Activated naive CD4-positive, alpha-beta T cell (primary cell): ENCODE results near the gene NDUFA9.

ENCODE experiments used
- DNase-seq, 4 experiments: peaks; one replicate each; lab custom pipeline; 2025; lab: John Stamatoyannopoulos, UW

The NDUFA9 gene

GRCh38 chr12:4648501-4649357 lies at the start of gene NDUFA9, which contains the start of gene AKAP3:
Gene NDUFA9, plus strand, starts transcription at chr12:4649114. Its CDS starts 13 bp downstream, at chr12:4649127.
Gene AKAP3, minus strand, starts transcription at chr12:4649051. Its CDS starts 10,855 bp downstream, at chr12:4638196.
- peak; percentile 23 to 66 (median 52) for DNase-seq

- DNase-seq = no peak
These were observed 45.5 kb upstream of the NDUFA9 start for GRCh38 chr12:4603421-4603820.

GRCh38 chr12:4603946-4604345 lies 45.0 kb upstream of the NDUFA9 start:
- no peak for DNase-seq

GRCh38 chr12:4604684-4605193 lies 44.2 kb upstream of the NDUFA9 start:
- DNase-seq = peak; percentile 47 to 70 (median 60)

GRCh38 chr12:4607056-4607455 lies 41.9 kb upstream of the NDUFA9 start:
- DNase-seq = no peak

- DNase-seq = no peak
These were observed 39.8 kb upstream of the NDUFA9 start for GRCh38 chr12:4609071-4609470.

GRCh38 chr12:4610481-4610880 lies 38.4 kb upstream of the NDUFA9 start:
- DNase-seq = no peak

GRCh38 chr12:4615667-4616066 lies 33.2 kb upstream of the NDUFA9 start:
- DNase-seq = no peak

- DNase-seq = no peak
These were observed 27.4 kb upstream of the NDUFA9 start for GRCh38 chr12:4621511-4621910.

- DNase-seq = no peak
These were observed 22.4 kb upstream of the NDUFA9 start for GRCh38 chr12:4626543-4626942.

GRCh38 chr12:4628406-4628805 lies 20.5 kb upstream of the NDUFA9 start:
- DNase-seq = no peak

GRCh38 chr12:4630262-4630661 lies 18.7 kb upstream of the NDUFA9 start:
- no peak for DNase-seq

- no peak for DNase-seq
These were observed 5.2 kb upstream of the NDUFA9 start for GRCh38 chr12:4643747-4644146.

GRCh38 chr12:4645023-4645422 lies 3.9 kb upstream of the NDUFA9 start:
- DNase-seq = no peak

GRCh38 chr12:4648104-4648500 lies 812 bp upstream of the NDUFA9 start:
- DNase-seq = no peak

GRCh38 chr12:4649358-4649661 lies 396 bp downstream of the NDUFA9 start:
- no peak for DNase-seq

- DNase-seq = no peak
These were observed 4.3 kb downstream of the NDUFA9 start for GRCh38 chr12:4653257-4653656.

GRCh38 chr12:4653691-4654090 lies 4.8 kb downstream of the NDUFA9 start:
- no peak for DNase-seq

GRCh38 chr12:4663971-4664505 lies 15.1 kb downstream of the NDUFA9 start:
- DNase-seq = no peak

- DNase-seq = no peak
These were observed 16.3 kb downstream of the NDUFA9 start for GRCh38 chr12:4665236-4665635.

GRCh38 chr12:4679711-4680110 lies 30.8 kb downstream of the NDUFA9 start:
- no peak for DNase-seq

- DNase-seq = no peak
These were observed 32.8 kb downstream of the NDUFA9 start for GRCh38 chr12:4681732-4682131.

GRCh38 chr12:4685317-4685716 lies 36.4 kb downstream of the NDUFA9 start:
- DNase-seq = no peak

GRCh38 chr12:4690760-4691159 lies 41.8 kb downstream of the NDUFA9 start:
- DNase-seq = no peak
